Activated naive CD8-positive, alpha-beta T cell treated with anti-CD3 and anti-CD28 coated beads, Interleukin-2, amount 10 ng/mL, durations not matched to agents 7 days and 5 days (primary cell): ENCODE measurements around the gene PRRT1. TPM values are rescaled to one million over a fixed set of nuclear protein-coding genes. Genes with fewer than 3 reads are reported as not detected.
A peak's percentile ranks its signal among the peaks of the same experiment; 100 is the strongest.

ENCODE experiments used
- ATAC-seq: fragments of 150-1000 bp; cut with Tn5 transposase; one replicate; pipeline ENCODE4 v1.10.0; 2021; ENCODE audit warnings: low read depth, moderate library complexity
- POLR2A ChIA-PET: fragments of 350-600 bp; sonication (Branson Sonifier 250); formaldehyde crosslinking; loops from one replicate; lab custom pipeline; 2021; ENCODE audit warnings: antibody characterized with exemption; lab: Charles Lee
- DNase-seq: peaks from one replicate; pipeline ENCODE4 v3.0.0; 2021
- H3K27ac Mint-ChIP-seq: one replicate; pipeline ENCODE4 v1.8.0; 2022; ENCODE audit warnings: mild to moderate bottlenecking, mixed read lengths
- H3K27me3 Mint-ChIP-seq: one replicate; pipeline ENCODE4 v1.8.0; 2022; ENCODE audit warnings: mild to moderate bottlenecking, moderate library complexity, mixed read lengths
- H3K36me3 Mint-ChIP-seq: one replicate; pipeline ENCODE4 v1.8.0; 2021; ENCODE audit warnings: mild to moderate bottlenecking, mixed read lengths
- H3K4me1 Mint-ChIP-seq: one replicate; pipeline ENCODE4 v1.8.0; 2021; ENCODE audit warnings: mixed read lengths
- H3K4me3 Mint-ChIP-seq: one replicate; pipeline ENCODE4 v1.8.0; 2022; ENCODE audit warnings: mild to moderate bottlenecking, moderate library complexity, mixed read lengths
- H3K9me3 Mint-ChIP-seq: one replicate; pipeline ENCODE4 v1.8.0; 2021; ENCODE audit warnings: mixed read lengths
- total RNA-seq, 2 experiments: library from RNA; stranded (reverse); gene quantifications; one replicate each; pipeline ENCODE4 v1.2.3, GENCODE V29; 2021

PRRT1 gene
- total RNA-seq, 2 experiments from 2014 or later, result 1.1 to 1.2 TPM

GRCh38 chr6:32166411-32167061 lies 14.8 kb upstream of the PRRT1 start:
- POLR2A ChIA-PET, result no interaction called here
- Mint-ChIP-seq H3K27ac (peak overlapping the region; percentile 16), H3K4me3 (no peak overlapping the region), H3K4me1 (no peaks in the 10 kb centered on the region), H3K9me3 (no peaks in the 10 kb centered on the region), H3K36me3 (peaks cover 24% of the 10 kb centered on the region), H3K27me3 (no peaks in the 10 kb centered on the region)
- ATAC-seq (peak; percentile 11), DNase-seq (no peak)

DNA sequence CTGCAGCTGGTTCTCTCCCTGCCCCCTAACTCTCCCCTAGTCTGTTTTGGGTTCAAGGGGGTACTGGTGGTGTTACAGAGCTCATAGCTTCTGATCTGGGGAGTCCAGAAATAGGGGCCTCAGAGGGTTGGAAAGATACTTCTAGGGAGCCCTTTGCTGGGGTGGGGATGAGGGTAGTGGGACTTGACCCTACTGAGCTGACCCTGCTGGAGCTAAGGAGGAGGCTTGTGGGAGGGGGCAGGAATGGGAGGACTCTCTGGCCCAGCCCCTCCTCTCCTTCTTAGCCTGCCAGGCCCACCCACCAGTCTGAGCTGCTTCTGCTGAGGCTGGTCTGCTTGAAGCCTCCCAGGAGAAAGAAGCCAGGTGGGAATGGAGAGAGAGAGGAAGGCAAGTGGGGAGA lies 12.6 kb upstream of the PRRT1 start, which contains the start of gene EGFL8:
Gene EGFL8, plus strand, starts transcription at position 301 of the 400 bp plus-strand sequence. CDS start 1,571 bp downstream, outside the sequence.
- H3K36me3 Mint-ChIP-seq, result peaks cover 17% of the 10 kb centered on the region
- no peaks in the 10 kb centered on the region for H3K9me3 Mint-ChIP-seq
- DNase-seq (no peak), ATAC-seq (no peak)
- H3K4me1 Mint-ChIP-seq, result no peaks in the 10 kb centered on the region
- no peak within 1 kb of the TSS for H3K4me3 Mint-ChIP-seq
- POLR2A ChIA-PET, result no interaction called here
- peak within 1 kb of the TSS; percentile 49 for H3K27ac Mint-ChIP-seq
- no peaks in the 10 kb centered on the region for H3K27me3 Mint-ChIP-seq

DNA sequence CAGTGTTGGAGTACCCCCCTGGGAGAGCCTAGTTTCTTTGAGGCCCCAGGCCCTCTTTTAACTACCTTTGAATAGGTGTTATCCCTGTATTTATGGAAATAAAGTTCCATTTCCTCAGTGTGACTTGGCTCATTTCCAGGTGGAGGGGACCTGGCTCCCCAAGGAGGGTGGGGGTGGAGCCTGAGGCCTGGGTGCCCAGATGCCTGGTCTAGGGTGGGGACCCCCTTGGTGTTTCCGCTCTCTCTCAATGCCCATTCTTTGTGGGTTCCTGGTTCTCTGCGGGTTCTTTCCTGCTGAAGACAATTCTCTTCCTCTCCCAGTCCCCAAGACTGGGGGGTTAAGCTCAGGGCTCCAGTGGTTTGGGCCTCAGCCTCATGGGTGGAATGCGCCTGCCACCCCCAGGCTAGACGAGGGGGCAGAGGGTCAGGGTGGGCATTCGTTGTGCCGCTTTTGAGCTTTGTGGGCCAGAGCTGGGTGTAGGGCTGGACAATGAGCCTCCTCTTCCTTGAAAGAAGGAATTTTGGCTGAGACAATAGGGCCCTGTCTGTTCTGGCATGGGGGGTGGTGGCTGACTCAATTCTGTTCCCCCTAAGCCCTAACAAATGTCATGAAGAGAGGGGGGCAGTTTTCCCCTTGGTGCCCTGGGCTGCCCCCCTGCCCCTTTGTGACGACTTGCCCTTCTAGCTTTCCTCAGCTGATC lies 12.0 kb upstream of the PRRT1 start:
- Mint-ChIP-seq H3K27me3 (no peaks in the 10 kb centered on the region), H3K4me3 (no peak overlapping the region), H3K36me3 (peaks cover 14% of the 10 kb centered on the region), H3K27ac (no peak overlapping the region), H3K4me1 (no peaks in the 10 kb centered on the region), H3K9me3 (no peaks in the 10 kb centered on the region)
- DNase-seq (no peak), ATAC-seq (no peak)
- POLR2A ChIA-PET, result interaction anchor here (0.6 kb wide), 1 partner anchor 40 kb away, joined by 3 read pairs; no protein-coding TSS in a partner anchor

GRCh38 chr6:32158052-32158451 lies 6.3 kb upstream of the PRRT1 start:
- DNase-seq (no peak), ATAC-seq (no peak)
- Mint-ChIP-seq H3K9me3 (no peaks in the 10 kb centered on the region), H3K4me3 (no peak overlapping the region), H3K4me1 (peaks cover 13% of the 10 kb centered on the region), H3K27me3 (no peaks in the 10 kb centered on the region), H3K27ac (no peak overlapping the region), H3K36me3 (peaks cover 20% of the 10 kb centered on the region)
- POLR2A ChIA-PET, result no interaction called here

GRCh38 chr6:32156891-32157290 lies 5.2 kb upstream of the PRRT1 start:
- no peak overlapping the region for H3K27ac Mint-ChIP-seq
- no peak for ATAC-seq
- POLR2A ChIA-PET, result no interaction called here
- no peaks in the 10 kb centered on the region for H3K27me3 Mint-ChIP-seq
- peaks cover 15% of the 10 kb centered on the region for H3K36me3 Mint-ChIP-seq
- peaks cover 20% of the 10 kb centered on the region for H3K4me1 Mint-ChIP-seq
- no peaks in the 10 kb centered on the region for H3K9me3 Mint-ChIP-seq
- H3K4me3 Mint-ChIP-seq, result no peak overlapping the region
- DNase-seq, result no peak

- peak; percentile 80 for ATAC-seq
- Mint-ChIP-seq H3K9me3 (no peaks in the 10 kb centered on the region), H3K27me3 (peaks cover 11% of the 10 kb centered on the region), H3K27ac (peak overlapping the region; percentile 94), H3K4me3 (peak overlapping the region; percentile 98), H3K36me3 (peaks cover 15% of the 10 kb centered on the region), H3K4me1 (peaks cover 31% of the 10 kb centered on the region)
- DNase-seq, result peak; percentile 75
- POLR2A ChIA-PET, result interaction anchor here (0.9 to 1.3 kb wide), 7 partner anchors 23 to 67 kb away, joined by 3 to 9 read pairs (median 4); partner anchors contain the start of genes FKBPL, GPSM3, PBX2 and RNF5
Measured at GRCh38 chr6:32154514-32155161, 2.9 kb upstream of the PRRT1 start.

GRCh38 chr6:32153564-32154513 lies 2.1 kb upstream of the PRRT1 start, which contains the start of gene PPT2:
PPT2 (plus strand) TSS chr6:32154141; CDS start chr6:32154595, 454 bp downstream.
- Mint-ChIP-seq H3K4me1 (peaks cover 34% of the 10 kb centered on the region), H3K4me3 (peak within 1 kb of the TSS; percentile 98), H3K36me3 (peaks cover 15% of the 10 kb centered on the region), H3K27ac (peak within 1 kb of the TSS; percentile 94), H3K27me3 (peaks cover 14% of the 10 kb centered on the region), H3K9me3 (no peaks in the 10 kb centered on the region)
- ATAC-seq (peak; percentile 72), DNase-seq (peak; percentile 81)
- POLR2A ChIA-PET, result interaction anchor here (1.0 to 1.3 kb wide), 6 partner anchors 24 to 66 kb away, joined by 3 to 8 read pairs (median 4); partner anchors contain the start of genes GPSM3, PBX2 and RNF5

- ATAC-seq, result no peak
- Mint-ChIP-seq H3K27me3 (peaks cover 22% of the 10 kb centered on the region), H3K9me3 (no peaks in the 10 kb centered on the region), H3K4me3 (peak overlapping the region; percentile 38), H3K36me3 (peaks cover 10% of the 10 kb centered on the region), H3K27ac (peak overlapping the region; percentile 94), H3K4me1 (peaks cover 40% of the 10 kb centered on the region)
- POLR2A ChIA-PET, result interaction anchor here (1.0 kb wide), 1 partner anchor 43 kb away, joined by 3 read pairs; no protein-coding TSS in a partner anchor
- DNase-seq, result no peak
Measured at GRCh38 chr6:32152769-32153563, 1.2 kb upstream of the PRRT1 start.

GRCh38 chr6:32151181-32151862 lies 417 bp downstream of the PRRT1 start:
- Mint-ChIP-seq H3K27me3 (peaks cover 38% of the 10 kb centered on the region), H3K4me3 (peak overlapping the region; percentile 67), H3K36me3 (peaks cover 3% of the 10 kb centered on the region), H3K9me3 (no peaks in the 10 kb centered on the region), H3K4me1 (peaks cover 40% of the 10 kb centered on the region), H3K27ac (peak overlapping the region; percentile 74)
- no peak for ATAC-seq
- no peak for DNase-seq
- POLR2A ChIA-PET, result no interaction called here

DNA sequence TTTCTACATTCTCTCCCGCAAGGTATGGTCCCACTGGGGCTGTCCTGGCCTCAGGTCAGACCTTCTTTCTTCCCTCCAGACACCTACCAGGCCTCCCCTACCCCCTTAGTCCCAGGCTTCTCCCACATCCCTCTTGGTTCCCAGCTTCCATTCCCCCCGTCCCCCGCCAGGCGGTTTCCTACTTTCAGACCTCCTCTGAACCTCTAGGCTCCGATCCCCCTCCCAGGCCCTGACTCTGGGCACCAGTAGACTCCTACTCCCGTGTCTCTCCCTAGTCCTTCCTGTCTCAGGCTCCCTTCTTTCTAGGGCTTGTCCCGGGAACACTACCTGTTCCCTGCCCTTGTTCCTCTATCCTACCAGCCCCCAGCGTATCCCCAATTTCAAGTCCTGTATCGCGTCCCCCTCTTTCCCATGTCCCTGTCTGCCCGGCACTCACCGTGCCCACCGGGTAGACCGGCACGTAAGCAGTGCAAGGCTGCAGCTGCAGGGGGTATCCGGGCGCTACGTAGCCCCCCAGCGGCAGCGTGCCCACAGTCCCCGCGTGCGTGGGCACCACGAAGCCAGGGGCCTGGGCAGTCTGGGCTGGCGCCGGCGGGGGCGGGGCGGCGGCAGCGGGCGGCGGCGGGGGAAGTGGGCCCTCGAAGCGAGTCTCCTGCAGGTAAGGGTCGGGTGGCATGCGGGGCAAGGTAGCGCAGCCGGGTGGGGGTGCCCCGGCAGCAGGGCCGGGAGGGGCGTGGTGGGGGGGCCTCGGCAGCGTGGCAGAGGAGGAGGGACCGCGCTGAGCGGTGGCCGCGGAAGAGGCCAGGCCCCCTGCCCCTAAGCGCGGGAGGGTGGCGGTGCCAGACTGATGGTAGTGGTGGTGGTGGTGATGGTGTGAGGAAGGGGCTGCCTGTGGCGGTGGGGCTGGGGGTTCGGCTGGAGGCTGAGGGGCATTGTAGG lies 1.5 kb downstream of the PRRT1 start:
- H3K4me1 Mint-ChIP-seq, result peaks cover 34% of the 10 kb centered on the region

More for the DNA sequence above, 1.5 kb downstream of the PRRT1 start:
- POLR2A ChIA-PET, result interaction anchor here (0.5 to 1.3 kb wide), 2 partner anchors 21 to 40 kb away, joined by 3 read pairs; partner anchors contain the start of gene PBX2
- DNase-seq (no peak), ATAC-seq (no peak)
- Mint-ChIP-seq H3K9me3 (no peaks in the 10 kb centered on the region), H3K27ac (peak overlapping the region; percentile 59), H3K27me3 (peaks cover 43% of the 10 kb centered on the region), H3K36me3 (peaks cover 3% of the 10 kb centered on the region), H3K4me3 (peak overlapping the region; percentile 29)
